Measurements from ENCODE around the gene POGLUT3. TPM values are rescaled to one million over a fixed set of nuclear protein-coding genes. Genes with fewer than 3 reads are reported as not detected.
A peak's percentile ranks its signal among the peaks of the same experiment; 100 is the strongest.

POGLUT3 gene
- total and polyA plus RNA-seq, 9 of the 15 experiments (the other 6 are each of a cell fraction or from before 2014, with no cell fraction given): 4.6 to 29.7 (median 17.8) TPM

GRCh38 chr11:108467091-108467823 lies 30.9 kb downstream of the POGLUT3 start, which contains the start of gene C11orf65 (continued):
- TF ChIP-seq ZNF280B (CRISPR knock-in tag; IDR thresholded peaks at IDR 0.05): no peak
- no peak for TF ChIP-seq EHMT2 (IDR thresholded peaks at IDR 0.05)
- no peak for TF ChIP-seq FOXK1 (CRISPR knock-in tag; IDR thresholded peaks at IDR 0.05; ENCODE audit: borderline replicate concordance)
- TF ChIP-seq ARNT (IDR thresholded peaks at IDR 0.05): peak in 1 of 2 experiments; percentile 44; a peak in 1 of 4 replicates
- TF ChIP-seq GABPA (tag; conservative IDR thresholded peaks at IDR 0.05; ENCODE audit: low read depth): peak; percentile 95
- peak; percentile 21 for TF ChIP-seq SP2 (IDR thresholded peaks at IDR 0.05; ENCODE audit: extremely low read depth, low read depth, low read length, poor library complexity, severe bottlenecking)
- TF ChIP-seq CBX1 (IDR thresholded peaks at IDR 0.05; ENCODE audit: low read depth): no peak
- TF ChIP-seq BRCA1 (IDR thresholded peaks at IDR 0.05): no peak
- no peak for TF ChIP-seq BRCA1 (CRISPR knock-in tag; IDR thresholded peaks at IDR 0.05)
- TF ChIP-seq FIP1L1 (IDR thresholded peaks at IDR 0.05; ENCODE audit: low read depth, low read length, poor library complexity, severe bottlenecking): no peak
- peak; percentile 38; the same call in 1 of the 2 replicates for TF ChIP-seq RUNX1 (IDR thresholded peaks at IDR 0.05; ENCODE audit: low read depth)
- TF ChIP-seq HNRNPLL (IDR thresholded peaks at IDR 0.05; ENCODE audit: low read depth, low read length, poor library complexity, severe bottlenecking): peak; percentile 79
- peak; percentile 63 to 78; a peak in 1 of 4 replicates for TF ChIP-seq SIN3A (IDR thresholded peaks at IDR 0.05; ENCODE audit: borderline replicate concordance in 2 of 2, control insufficient read depth in 1 of 2, low read depth in 2 of 2, low read length in 2 of 2)
- peak in 1 of 2 experiments; percentile 77; a peak in 2 of 4 replicates for TF ChIP-seq HDAC1 (IDR thresholded peaks at IDR 0.05)
- TF ChIP-seq, protein P1, sequence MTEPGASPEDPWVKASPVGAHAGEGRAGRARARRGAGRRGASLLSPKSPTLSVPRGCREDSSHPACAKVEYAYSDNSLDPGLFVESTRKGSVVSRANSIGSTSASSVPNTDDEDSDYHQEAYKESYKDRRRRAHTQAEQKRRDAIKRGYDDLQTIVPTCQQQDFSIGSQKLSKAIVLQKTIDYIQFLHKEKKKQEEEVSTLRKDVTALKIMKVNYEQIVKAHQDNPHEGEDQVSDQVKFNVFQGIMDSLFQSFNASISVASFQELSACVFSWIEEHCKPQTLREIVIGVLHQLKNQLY (CRISPR knock-in tag; conservative IDR thresholded peaks at IDR 0.05): no peak
- no peak for TF ChIP-seq TCF15 (CRISPR knock-in tag; IDR thresholded peaks at IDR 0.05)
- no peak for TF ChIP-seq MYBL2 (IDR thresholded peaks at IDR 0.05; ENCODE audit: low read depth)
- no peak for TF ChIP-seq MYBL2 (CRISPR knock-in tag; IDR thresholded peaks at IDR 0.05; ENCODE audit: borderline replicate concordance)
- TF ChIP-seq ELF2 (CRISPR knock-in tag; IDR thresholded peaks at IDR 0.05): 0 out of 2 replicates have a peak, but pooled peaks have one; percentile 58
- no peak for TF ChIP-seq ZFP36 (IDR thresholded peaks at IDR 0.05; ENCODE audit: low read depth, low read length, partially characterized antibody)
- TF ChIP-seq, protein P2, sequence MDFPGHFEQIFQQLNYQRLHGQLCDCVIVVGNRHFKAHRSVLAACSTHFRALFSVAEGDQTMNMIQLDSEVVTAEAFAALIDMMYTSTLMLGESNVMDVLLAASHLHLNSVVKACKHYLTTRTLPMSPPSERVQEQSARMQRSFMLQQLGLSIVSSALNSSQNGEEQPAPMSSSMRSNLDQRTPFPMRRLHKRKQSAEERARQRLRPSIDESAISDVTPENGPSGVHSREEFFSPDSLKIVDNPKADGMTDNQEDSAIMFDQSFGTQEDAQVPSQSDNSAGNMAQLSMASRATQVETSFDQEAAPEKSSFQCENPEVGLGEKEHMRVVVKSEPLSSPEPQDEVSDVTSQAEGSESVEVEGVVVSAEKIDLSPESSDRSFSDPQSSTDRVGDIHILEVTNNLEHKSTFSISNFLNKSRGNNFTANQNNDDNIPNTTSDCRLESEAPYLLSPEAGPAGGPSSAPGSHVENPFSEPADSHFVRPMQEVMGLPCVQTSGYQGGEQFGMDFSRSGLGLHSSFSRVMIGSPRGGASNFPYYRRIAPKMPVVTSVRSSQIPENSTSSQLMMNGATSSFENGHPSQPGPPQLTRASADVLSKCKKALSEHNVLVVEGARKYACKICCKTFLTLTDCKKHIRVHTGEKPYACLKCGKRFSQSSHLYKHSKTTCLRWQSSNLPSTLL (IDR thresholded peaks at IDR 0.05): no peak
- peak in 1 of 2 experiments; percentile 56; a peak in 1 of 3 replicates for TF ChIP-seq CBX3 (IDR thresholded peaks at IDR 0.05; ENCODE audit: borderline replicate concordance in 1 of 2, low read length in 2 of 2)

Measured in K562 (cell line).